Measurements from ENCODE around the gene PPIP5K1. TPM values are rescaled to one million over a fixed set of nuclear protein-coding genes. Genes with fewer than 3 reads are reported as not detected.
"Not testable (repeated sequence)": the region's sequence is repeated elsewhere in the genome, so short reads cannot be mapped to it uniquely, and the experiment has no call there.

The PPIP5K1 gene
- total RNA-seq, 1 donor from 2014 or later: 62.4 TPM

DNA sequence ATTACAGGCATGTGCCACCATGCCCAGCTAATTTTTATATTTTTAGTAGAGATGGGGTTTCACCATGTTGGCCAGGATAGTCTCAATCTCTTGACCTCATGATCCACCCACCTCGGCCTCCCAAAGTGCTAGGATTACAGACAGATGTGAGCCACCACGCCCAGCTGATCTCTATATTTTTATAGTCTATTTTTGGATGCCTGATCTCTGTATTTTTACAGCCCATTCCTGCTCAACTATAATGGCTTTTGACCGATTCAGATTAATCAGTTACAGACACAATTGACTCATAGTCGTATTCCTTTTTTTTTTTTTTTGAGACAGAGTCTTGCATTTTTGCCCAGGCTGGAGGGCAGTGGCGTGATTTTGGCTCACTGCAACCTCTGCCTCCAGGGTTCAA, 57.2 kb downstream of the PPIP5K1 start:
- H3K4me3 Mint-ChIP-seq (ENCODE audit: low read depth); DNase-seq (ENCODE audit: low spot score); H3K36me3 Mint-ChIP-seq (ENCODE audit: low read depth); intact Hi-C loops (cut with micrococcal nuclease); H3K27me3 Mint-ChIP-seq (ENCODE audit: low read depth); H3K9me3 Mint-ChIP-seq; H3K27ac Mint-ChIP-seq; H3K4me1 Mint-ChIP-seq (ENCODE audit: low read depth): not testable (repeated sequence)

DNA sequence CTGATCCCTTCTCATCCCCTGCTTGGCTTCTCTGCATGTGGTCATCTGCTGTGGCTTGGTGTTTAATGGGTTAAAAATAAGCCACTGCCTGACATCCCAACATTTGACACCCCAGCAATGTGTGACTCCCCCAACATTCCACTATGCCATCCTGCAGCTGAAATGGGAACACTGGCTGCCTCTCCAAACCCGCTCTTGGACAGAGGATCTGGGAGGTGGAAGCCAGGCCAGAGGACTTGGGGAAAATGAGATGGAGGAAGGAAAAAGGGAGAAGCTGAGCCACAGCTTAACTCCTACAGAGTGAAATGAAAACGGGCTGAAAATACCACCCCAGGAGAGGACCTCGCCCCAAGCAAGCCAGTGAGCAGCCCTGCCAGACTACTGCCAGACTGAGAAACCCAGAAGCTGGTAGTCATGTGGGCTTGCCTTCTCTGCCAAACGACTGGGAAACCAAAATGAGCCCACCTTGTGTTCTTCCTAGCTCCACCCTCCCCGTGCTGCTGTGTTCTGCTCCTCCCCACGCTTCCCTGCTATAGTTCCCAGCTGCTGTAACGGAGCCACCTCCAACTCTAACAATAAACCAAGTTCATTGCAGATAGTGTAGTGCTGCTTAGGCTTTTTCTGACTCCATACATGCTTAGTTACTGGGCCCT, 58.9 kb downstream of the PPIP5K1 start:
- no peak for DNase-seq (ENCODE audit: low spot score)
- Mint-ChIP-seq H3K27me3 (ENCODE audit: low read depth) (no peaks in the 10 kb centered on the region), H3K4me1 (ENCODE audit: low read depth) (no peaks in the 10 kb centered on the region), H3K27ac (no peak overlapping the region), H3K4me3 (ENCODE audit: low read depth) (no peak overlapping the region), H3K9me3 (no peaks in the 10 kb centered on the region), H3K36me3 (ENCODE audit: low read depth) (no peaks in the 10 kb centered on the region)
- intact Hi-C loops (cut with micrococcal nuclease): no loop called here

DNA sequence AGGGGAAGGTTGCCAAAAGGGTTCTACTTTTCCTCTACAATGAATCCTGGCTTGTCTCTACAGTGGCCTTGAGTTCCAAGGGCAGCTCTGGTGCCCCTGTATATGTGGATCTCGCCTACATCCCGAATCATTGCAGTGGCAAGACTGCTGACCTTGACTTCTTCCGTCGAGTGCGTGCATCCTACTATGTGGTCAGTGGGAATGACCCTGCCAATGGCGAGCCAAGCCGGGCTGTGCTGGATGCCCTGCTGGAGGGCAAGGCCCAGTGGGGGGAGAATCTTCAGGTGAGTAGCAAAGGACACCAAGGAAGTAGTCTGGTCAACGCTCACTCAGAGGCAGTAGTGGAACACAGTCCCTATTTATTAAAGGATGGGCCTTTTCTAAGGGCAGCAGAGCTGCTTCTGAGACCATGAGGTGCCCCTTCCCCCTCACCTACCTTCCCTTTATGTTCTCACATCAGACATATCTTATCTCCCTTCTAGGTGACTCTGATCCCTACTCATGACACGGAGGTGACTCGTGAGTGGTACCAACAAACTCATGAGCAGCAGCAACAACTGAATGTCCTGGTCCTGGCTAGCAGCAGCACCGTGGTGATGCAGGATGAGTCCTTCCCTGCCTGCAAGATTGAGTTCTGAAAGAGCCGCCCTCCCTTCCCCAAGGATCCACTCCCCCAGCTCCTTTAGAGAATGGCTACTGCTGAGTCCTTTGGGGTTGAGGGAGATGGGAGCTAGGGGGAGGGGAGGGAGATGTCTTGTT, 60.2 kb downstream of the PPIP5K1 start:
- intact Hi-C loops (cut with micrococcal nuclease): no loop called here
- no peaks in the 10 kb centered on the region for H3K27me3 Mint-ChIP-seq (ENCODE audit: low read depth)
- no peaks in the 10 kb centered on the region for H3K36me3 Mint-ChIP-seq (ENCODE audit: low read depth)
- no peaks in the 10 kb centered on the region for H3K9me3 Mint-ChIP-seq
- H3K27ac Mint-ChIP-seq: no peak overlapping the region
- peaks cover 6% of the 10 kb centered on the region for H3K4me1 Mint-ChIP-seq (ENCODE audit: low read depth)
- no peak overlapping the region for H3K4me3 Mint-ChIP-seq (ENCODE audit: low read depth)
- DNase-seq (ENCODE audit: low spot score): no peak

DNA sequence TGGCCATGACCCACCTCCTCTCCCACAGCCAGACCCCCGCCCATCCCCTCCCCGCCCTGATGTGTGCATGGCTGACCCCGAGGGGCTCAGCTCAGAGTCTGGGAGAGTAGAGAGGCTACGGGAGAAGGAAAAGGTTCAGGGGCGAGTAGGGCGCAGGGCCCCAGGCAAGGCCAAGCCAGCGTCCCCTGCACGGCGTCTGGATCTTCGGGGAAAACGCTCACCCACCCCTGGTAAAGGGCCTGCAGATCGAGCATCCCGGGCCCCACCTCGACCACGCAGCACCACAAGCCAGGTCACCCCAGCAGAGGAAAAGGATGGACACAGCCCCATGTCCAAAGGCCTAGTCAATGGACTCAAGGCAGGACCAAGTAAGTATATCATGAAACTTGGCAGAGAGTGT, 60.9 kb downstream of the PPIP5K1 start:
- DNase-seq (ENCODE audit: low spot score): no peak
- Mint-ChIP-seq H3K27ac (no peak overlapping the region), H3K4me1 (ENCODE audit: low read depth) (peaks cover 6% of the 10 kb centered on the region), H3K27me3 (ENCODE audit: low read depth) (no peaks in the 10 kb centered on the region), H3K9me3 (no peaks in the 10 kb centered on the region), H3K36me3 (ENCODE audit: low read depth) (no peaks in the 10 kb centered on the region), H3K4me3 (ENCODE audit: low read depth) (no peak overlapping the region)
- intact Hi-C loops (cut with micrococcal nuclease): no loop called here

DNA sequence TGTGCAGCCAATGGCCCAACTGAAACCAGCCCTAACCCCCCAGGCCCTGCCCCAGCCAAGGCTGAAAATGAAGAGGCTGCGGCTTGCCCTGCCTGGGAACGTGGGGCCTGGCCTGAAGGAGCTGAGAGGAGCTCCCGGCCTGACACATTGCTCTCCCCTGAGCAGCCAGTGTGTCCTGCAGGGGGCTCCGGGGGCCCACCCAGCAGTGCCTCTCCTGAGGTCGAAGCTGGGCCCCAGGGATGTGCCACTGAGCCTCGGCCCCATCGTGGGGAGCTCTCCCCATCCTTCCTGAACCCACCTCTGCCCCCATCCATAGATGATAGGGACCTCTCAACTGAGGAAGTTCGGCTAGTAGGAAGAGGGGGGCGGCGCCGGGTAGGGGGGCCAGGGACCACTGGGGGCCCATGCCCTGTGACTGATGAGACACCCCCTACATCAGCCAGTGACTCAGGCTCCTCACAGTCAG, 61.4 kb downstream of the PPIP5K1 start:
- H3K9me3 Mint-ChIP-seq: no peaks in the 10 kb centered on the region
- H3K27me3 Mint-ChIP-seq (ENCODE audit: low read depth): no peaks in the 10 kb centered on the region
- no peaks in the 10 kb centered on the region for H3K36me3 Mint-ChIP-seq (ENCODE audit: low read depth)
- H3K4me3 Mint-ChIP-seq (ENCODE audit: low read depth): no peak overlapping the region
- no peak overlapping the region for H3K27ac Mint-ChIP-seq
- peaks cover 6% of the 10 kb centered on the region for H3K4me1 Mint-ChIP-seq (ENCODE audit: low read depth)
- no peak for DNase-seq (ENCODE audit: low spot score)
- intact Hi-C loops (cut with micrococcal nuclease): no loop called here

DNA sequence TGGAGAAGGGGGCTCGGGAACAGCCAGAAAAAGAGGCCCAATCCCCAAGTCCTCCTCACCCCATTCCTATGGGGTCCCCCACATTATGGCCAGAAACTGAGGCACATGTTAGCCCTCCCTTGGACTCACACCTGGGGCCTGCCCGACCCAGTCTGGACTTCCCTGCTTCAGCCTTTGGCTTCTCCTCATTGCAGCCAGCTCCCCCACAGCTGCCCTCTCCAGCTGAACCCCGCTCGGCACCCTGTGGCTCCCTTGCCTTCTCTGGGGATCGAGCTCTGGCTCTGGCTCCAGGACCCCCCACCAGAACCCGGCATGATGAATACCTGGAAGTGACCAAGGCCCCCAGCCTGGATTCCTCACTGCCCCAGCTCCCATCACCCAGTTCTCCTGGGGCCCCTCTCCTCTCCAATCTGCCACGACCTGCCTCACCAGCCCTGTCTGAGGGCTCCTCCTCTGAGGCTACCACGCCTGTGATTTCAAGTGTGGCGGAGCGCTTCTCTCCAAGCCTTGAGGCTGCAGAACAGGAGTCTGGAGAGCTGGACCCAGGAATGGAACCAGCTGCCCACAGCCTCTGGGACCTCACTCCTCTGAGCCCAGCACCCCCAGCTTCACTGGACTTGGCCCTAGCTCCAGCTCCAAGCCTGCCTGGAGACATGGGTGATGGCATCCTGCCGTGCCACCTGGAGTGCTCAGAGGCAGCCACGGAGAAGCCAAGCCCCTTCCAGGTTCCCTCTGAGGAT, 62.0 kb downstream of the PPIP5K1 start:
- Mint-ChIP-seq H3K9me3 (no peaks in the 10 kb centered on the region), H3K27me3 (ENCODE audit: low read depth) (no peaks in the 10 kb centered on the region), H3K4me3 (ENCODE audit: low read depth) (no peak overlapping the region), H3K36me3 (ENCODE audit: low read depth) (no peaks in the 10 kb centered on the region), H3K27ac (no peak overlapping the region), H3K4me1 (ENCODE audit: low read depth) (peaks cover 6% of the 10 kb centered on the region)
- intact Hi-C loops (cut with micrococcal nuclease): no loop called here
- no peak for DNase-seq (ENCODE audit: low spot score)

DNA sequence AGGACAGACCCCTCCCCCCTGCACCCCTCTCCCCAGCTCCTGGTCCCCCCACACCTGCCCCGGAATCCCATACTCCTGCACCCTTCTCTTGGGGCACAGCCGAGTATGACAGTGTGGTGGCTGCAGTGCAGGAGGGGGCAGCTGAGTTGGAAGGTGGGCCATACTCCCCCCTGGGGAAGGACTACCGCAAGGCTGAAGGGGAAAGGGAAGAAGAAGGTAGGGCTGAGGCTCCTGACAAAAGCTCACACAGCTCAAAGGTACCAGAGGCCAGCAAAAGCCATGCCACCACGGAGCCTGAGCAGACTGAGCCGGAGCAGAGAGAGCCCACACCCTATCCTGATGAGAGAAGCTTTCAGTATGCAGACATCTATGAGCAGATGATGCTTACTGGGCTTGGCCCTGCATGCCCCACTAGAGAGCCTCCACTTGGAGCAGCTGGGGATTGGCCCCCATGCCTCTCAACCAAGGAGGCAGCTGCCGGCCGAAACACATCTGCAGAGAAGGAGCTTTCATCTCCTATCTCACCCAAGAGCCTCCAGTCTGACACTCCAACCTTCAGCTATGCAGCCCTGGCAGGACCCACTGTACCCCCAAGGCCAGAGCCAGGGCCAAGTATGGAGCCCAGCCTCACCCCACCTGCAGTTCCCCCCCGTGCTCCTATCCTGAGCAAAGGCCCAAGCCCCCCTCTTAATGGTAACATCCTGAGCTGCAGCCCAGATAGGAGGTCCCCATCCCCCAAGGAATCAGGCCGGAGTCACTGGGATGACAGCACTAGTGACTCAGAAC, 62.8 kb downstream of the PPIP5K1 start:
- Mint-ChIP-seq H3K27me3 (ENCODE audit: low read depth) (no peaks in the 10 kb centered on the region), H3K36me3 (ENCODE audit: low read depth) (peaks cover 4% of the 10 kb centered on the region), H3K4me1 (ENCODE audit: low read depth) (peaks cover 6% of the 10 kb centered on the region), H3K4me3 (ENCODE audit: low read depth) (no peak overlapping the region), H3K9me3 (no peaks in the 10 kb centered on the region), H3K27ac (no peak overlapping the region)
- intact Hi-C loops (cut with micrococcal nuclease): no loop called here
- DNase-seq (ENCODE audit: low spot score): no peak

DNA sequence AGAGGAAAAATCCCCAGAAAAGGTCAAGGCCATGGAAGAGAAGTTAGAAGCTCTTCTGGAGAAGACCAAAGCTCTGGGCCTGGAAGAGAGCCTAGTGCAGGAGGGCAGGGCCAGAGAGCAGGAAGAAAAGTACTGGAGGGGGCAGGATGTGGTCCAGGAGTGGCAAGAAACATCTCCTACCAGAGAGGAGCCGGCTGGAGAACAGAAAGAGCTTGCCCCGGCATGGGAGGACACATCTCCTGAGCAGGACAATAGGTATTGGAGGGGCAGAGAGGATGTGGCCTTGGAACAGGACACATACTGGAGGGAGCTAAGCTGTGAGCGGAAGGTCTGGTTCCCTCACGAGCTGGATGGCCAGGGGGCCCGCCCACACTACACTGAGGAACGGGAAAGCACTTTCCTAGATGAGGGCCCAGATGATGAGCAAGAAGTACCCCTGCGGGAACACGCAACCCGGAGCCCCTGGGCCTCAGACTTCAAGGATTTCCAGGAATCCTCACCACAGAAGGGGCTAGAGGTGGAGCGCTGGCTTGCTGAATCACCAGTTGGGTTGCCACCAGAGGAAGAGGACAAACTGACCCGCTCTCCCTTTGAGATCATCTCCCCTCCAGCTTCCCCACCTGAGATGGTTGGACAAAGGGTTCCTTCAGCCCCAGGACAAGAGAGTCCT, 63.6 kb downstream of the PPIP5K1 start:
- Mint-ChIP-seq H3K27me3 (ENCODE audit: low read depth) (no peaks in the 10 kb centered on the region), H3K9me3 (no peaks in the 10 kb centered on the region), H3K4me1 (ENCODE audit: low read depth) (peaks cover 6% of the 10 kb centered on the region), H3K4me3 (ENCODE audit: low read depth) (no peak overlapping the region), H3K36me3 (ENCODE audit: low read depth) (peaks cover 6% of the 10 kb centered on the region), H3K27ac (no peak overlapping the region)
- DNase-seq (ENCODE audit: low spot score): no peak
- intact Hi-C loops (cut with micrococcal nuclease): no loop called here

DNA sequence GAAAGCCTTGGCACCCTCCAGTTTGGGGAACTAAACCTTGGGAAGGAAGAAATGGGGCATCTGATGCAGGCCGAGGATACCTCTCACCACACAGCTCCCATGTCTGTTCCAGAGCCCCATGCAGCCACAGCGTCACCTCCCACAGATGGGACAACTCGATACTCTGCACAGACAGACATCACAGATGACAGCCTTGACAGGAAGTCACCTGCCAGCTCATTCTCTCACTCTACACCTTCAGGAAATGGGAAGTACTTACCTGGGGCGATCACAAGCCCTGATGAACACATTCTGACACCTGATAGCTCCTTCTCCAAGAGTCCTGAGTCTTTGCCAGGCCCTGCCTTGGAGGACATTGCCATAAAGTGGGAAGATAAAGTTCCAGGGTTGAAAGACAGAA, 64.9 kb downstream of the PPIP5K1 start:
- DNase-seq (ENCODE audit: low spot score): no peak
- Mint-ChIP-seq H3K27me3 (ENCODE audit: low read depth) (no peaks in the 10 kb centered on the region), H3K4me3 (ENCODE audit: low read depth) (no peak overlapping the region), H3K36me3 (ENCODE audit: low read depth) (peaks cover 6% of the 10 kb centered on the region), H3K9me3 (no peaks in the 10 kb centered on the region), H3K27ac (no peak overlapping the region), H3K4me1 (ENCODE audit: low read depth) (peaks cover 6% of the 10 kb centered on the region)
- intact Hi-C loops (cut with micrococcal nuclease): no loop called here

DNA sequence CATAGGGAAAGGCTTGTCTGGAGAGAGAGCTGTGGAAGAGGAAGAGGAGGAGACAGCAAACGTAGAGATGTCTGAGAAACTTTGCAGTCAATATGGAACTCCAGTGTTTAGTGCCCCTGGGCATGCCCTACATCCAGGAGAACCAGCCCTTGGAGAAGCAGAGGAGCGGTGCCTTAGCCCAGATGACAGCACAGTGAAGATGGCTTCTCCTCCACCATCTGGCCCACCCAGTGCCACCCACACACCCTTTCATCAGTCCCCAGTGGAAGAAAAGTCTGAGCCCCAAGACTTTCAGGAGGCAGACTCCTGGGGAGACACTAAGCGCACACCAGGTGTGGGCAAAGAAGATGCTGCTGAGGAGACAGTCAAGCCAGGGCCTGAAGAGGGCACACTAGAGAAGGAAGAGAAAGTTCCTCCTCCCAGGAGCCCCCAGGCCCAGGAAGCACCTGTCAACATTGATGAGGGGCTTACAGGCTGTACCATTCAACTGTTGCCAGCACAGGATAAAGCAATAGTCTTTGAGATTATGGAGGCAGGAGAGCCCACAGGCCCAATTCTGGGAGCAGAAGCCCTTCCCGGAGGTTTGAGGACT, 65.7 kb downstream of the PPIP5K1 start:
- H3K4me1 Mint-ChIP-seq (ENCODE audit: low read depth): peaks cover 6% of the 10 kb centered on the region
- intact Hi-C loops (cut with micrococcal nuclease): no loop called here
- no peak overlapping the region for H3K4me3 Mint-ChIP-seq (ENCODE audit: low read depth)
- DNase-seq (ENCODE audit: low spot score): no peak
- H3K27ac Mint-ChIP-seq: no peak overlapping the region
- peaks cover 6% of the 10 kb centered on the region for H3K36me3 Mint-ChIP-seq (ENCODE audit: low read depth)
- H3K9me3 Mint-ChIP-seq: no peaks in the 10 kb centered on the region
- peaks cover 5% of the 10 kb centered on the region for H3K27me3 Mint-ChIP-seq (ENCODE audit: low read depth)

DNA sequence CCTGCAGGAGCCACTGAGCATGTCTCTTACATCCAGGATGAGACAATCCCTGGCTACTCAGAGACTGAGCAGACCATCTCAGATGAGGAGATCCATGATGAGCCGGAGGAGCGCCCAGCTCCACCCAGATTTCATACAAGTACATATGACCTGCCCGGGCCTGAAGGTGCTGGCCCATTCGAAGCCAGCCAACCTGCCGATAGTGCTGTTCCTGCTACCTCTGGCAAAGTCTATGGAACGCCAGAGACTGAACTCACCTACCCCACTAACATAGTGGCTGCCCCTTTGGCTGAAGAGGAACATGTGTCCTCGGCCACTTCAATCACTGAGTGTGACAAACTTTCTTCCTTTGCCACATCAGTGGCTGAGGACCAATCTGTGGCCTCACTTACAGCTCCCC, 66.4 kb downstream of the PPIP5K1 start:
- no peak overlapping the region for H3K4me3 Mint-ChIP-seq (ENCODE audit: low read depth)
- no peaks in the 10 kb centered on the region for H3K9me3 Mint-ChIP-seq
- H3K27me3 Mint-ChIP-seq (ENCODE audit: low read depth): peaks cover 11% of the 10 kb centered on the region
- DNase-seq (ENCODE audit: low spot score): no peak
- no peak overlapping the region for H3K27ac Mint-ChIP-seq
- intact Hi-C loops (cut with micrococcal nuclease): no loop called here
- H3K4me1 Mint-ChIP-seq (ENCODE audit: low read depth): peaks cover 13% of the 10 kb centered on the region
- peaks cover 6% of the 10 kb centered on the region for H3K36me3 Mint-ChIP-seq (ENCODE audit: low read depth)

DNA sequence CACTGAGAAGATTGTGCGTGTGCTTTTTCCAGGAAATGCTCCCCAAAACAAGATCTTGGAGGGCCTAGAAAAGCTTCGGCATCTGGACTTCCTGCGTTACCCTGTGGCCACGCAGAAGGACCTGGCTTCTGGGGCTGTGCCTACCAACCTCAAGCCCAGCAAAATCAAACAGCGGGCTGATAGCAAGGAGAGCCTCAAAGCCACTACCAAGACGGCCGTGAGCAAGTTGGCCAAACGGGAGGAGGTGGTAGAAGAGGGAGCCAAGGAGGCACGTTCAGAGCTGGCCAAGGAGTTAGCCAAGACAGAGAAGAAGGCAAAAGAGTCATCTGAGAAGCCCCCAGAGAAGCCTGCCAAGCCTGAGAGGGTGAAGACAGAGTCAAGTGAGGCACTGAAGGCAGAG, 67.8 kb downstream of the PPIP5K1 start:
- Mint-ChIP-seq H3K4me3 (ENCODE audit: low read depth) (no peak overlapping the region), H3K9me3 (no peaks in the 10 kb centered on the region), H3K27me3 (ENCODE audit: low read depth) (peaks cover 20% of the 10 kb centered on the region), H3K4me1 (ENCODE audit: low read depth) (peaks cover 25% of the 10 kb centered on the region), H3K27ac (no peak overlapping the region), H3K36me3 (ENCODE audit: low read depth) (peaks cover 6% of the 10 kb centered on the region)
- intact Hi-C loops (cut with micrococcal nuclease): no loop called here
- DNase-seq (ENCODE audit: low spot score): no peak

Data from activated T-helper 2 cell treated with anti-CD3 and anti-CD28 coated beads, Interferon-gamma antibody, Interleukin-2, Interleukin-4, amounts not matched to agents 10 μg/mL and 5 μg/mL and 100 μg/mL, durations not matched to agents 14 hours and 24 hours and 36 hours (primary cell).